ENCODE measurements around the gene RBM34. TPM values are rescaled to one million over a fixed set of nuclear protein-coding genes. Genes with fewer than 3 reads are reported as not detected.
A peak's percentile ranks its signal among the peaks of the same experiment; 100 is the strongest.

Gene RBM34
- total and polyA plus RNA-seq, 10 of the 15 experiments (the other 5 are each of a cell fraction or from before 2014, with no cell fraction given), result 46.4 to 132 (median 109) TPM

DNA sequence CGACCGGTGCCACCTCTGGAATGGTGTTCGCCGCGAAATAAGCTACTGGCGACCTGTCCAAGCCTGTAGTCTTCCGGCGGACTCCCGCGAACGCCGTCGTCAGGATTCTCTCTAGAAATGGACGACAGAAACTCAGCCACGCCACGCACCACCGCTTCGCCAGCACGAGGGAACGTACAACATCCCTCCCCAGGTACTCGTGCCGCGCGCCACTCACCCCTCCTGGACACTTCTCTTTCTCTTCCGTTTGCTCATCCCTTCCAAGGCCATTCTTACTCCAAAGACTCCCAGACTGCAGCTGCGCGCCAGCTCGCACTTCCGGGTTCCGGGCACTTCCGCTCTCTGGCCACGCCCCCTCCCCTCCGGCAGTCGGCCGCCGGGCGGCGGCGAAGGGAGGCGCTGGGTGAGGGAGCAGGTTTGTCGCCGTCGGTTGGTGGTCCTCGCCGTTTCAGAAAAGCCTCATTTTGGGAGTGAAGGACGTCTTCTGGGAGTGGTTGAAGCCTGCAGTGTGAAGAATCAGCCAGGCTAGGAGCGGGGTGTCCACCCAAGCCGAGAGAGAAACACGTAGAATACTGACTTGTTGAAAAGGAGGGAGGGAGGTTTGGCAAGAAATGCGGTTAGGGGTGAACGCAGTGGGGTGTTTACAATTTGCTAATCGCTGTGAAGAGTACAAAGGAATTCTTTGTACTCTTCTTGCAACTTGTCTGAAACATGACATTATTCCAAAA, at the start of gene RBM34 (continued):
- TF ChIP-seq, protein P1, sequence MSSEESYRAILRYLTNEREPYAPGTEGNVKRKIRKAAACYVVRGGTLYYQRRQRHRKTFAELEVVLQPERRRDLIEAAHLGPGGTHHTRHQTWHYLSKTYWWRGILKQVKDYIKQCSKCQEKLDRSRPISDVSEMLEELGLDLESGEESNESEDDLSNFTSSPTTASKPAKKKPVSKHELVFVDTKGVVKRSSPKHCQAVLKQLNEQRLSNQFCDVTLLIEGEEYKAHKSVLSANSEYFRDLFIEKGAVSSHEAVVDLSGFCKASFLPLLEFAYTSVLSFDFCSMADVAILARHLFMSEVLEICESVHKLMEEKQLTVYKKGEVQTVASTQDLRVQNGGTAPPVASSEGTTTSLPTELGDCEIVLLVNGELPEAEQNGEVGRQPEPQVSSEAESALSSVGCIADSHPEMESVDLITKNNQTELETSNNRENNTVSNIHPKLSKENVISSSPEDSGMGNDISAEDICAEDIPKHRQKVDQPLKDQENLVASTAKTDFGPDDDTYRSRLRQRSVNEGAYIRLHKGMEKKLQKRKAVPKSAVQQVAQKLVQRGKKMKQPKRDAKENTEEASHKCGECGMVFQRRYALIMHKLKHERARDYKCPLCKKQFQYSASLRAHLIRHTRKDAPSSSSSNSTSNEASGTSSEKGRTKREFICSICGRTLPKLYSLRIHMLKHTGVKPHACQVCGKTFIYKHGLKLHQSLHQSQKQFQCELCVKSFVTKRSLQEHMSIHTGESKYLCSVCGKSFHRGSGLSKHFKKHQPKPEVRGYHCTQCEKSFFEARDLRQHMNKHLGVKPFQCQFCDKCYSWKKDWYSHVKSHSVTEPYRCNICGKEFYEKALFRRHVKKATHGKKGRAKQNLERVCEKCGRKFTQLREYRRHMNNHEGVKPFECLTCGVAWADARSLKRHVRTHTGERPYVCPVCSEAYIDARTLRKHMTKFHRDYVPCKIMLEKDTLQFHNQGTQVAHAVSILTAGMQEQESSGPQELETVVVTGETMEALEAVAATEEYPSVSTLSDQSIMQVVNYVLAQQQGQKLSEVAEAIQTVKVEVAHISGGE (CRISPR knock-in tag; IDR thresholded peaks at IDR 0.05), result no peak
- no peak for TF ChIP-seq EZH2 (IDR thresholded peaks at IDR 0.05; ENCODE audit: borderline replicate concordance, control insufficient read depth, low read depth, low read length)
- no peak for TF ChIP-seq CBX3 (IDR thresholded peaks at IDR 0.05; ENCODE audit: borderline replicate concordance, low read depth)
- no peak for TF ChIP-seq CREM (IDR thresholded peaks at IDR 0.05; ENCODE audit: low read depth)
- no peak; the same call in 1 of the 2 replicates for TF ChIP-seq ZBED1 (IDR thresholded peaks at IDR 0.05; ENCODE audit: borderline replicate concordance)
- no peak for TF ChIP-seq ESRRA (IDR thresholded peaks at IDR 0.05; ENCODE audit: low read length)
- peak; percentile 82 for TF ChIP-seq E2F8 (IDR thresholded peaks at IDR 0.05; ENCODE audit: low read depth, partially characterized antibody)
- TF ChIP-seq MEF2B (IDR thresholded peaks at IDR 0.05; ENCODE audit: partially characterized antibody, poor library complexity, severe bottlenecking), result no peak
- peak; percentile 99 for TF ChIP-seq POLR2AphosphoS5 (IDR thresholded peaks at IDR 0.05; ENCODE audit: low read length)
- TF ChIP-seq IKZF2 (IDR thresholded peaks at IDR 0.05), result peak in 1 of 2 experiments; percentile 39; a peak in 2 of 4 replicates
- no peak for TF ChIP-seq ZNF207 (IDR thresholded peaks at IDR 0.05; ENCODE audit: borderline replicate concordance)
- TF ChIP-seq IKZF1 (conservative IDR thresholded peaks at IDR 0.05), result peak; percentile 74
- no peak for TF ChIP-seq MYB (IDR thresholded peaks at IDR 0.05; ENCODE audit: borderline replicate concordance, low read depth, low read length)
- TF ChIP-seq TARDBP (IDR thresholded peaks at IDR 0.05; ENCODE audit: borderline replicate concordance), result no peak
- TF ChIP-seq SPI1 (IDR thresholded peaks at IDR 0.05; ENCODE audit: borderline replicate concordance, insufficient read depth, low read depth, low read length), result peak; percentile 94
- TF ChIP-seq PML (IDR thresholded peaks at IDR 0.05; ENCODE audit: low read length), result peak; percentile 97
- TF ChIP-seq NRF1 (conservative IDR thresholded peaks at IDR 0.05; ENCODE audit: low read depth, low read length), result no peak; the same call in 1 of the 2 replicates
- peak; percentile 63 for TF ChIP-seq HDGF (IDR thresholded peaks at IDR 0.05)
- 0 out of 2 replicates have a peak, but pooled peaks have one; percentile 29 for TF ChIP-seq ATF7 (IDR thresholded peaks at IDR 0.05; ENCODE audit: low read depth)

All from GM12878 (cell line).